GM12892 (cell line): ENCODE results near the gene POU6F2.

Experiments used
- POLR2A ChIP-seq: IDR thresholded peaks from 2 replicates; pipeline ENCODE4 v1.6.1; 2011; ENCODE audit warnings: low read depth, low read length, control low read depth
- POLR2AphosphoS5 ChIP-seq: IDR thresholded peaks from 2 replicates; pipeline ENCODE4 v1.6.1; 2011; ENCODE audit warnings: low read depth, low read length, control low read depth
- TAF1 ChIP-seq: IDR thresholded peaks from 2 replicates; pipeline ENCODE4 v1.6.1; 2011; ENCODE audit warnings: low read depth, mild to moderate bottlenecking, control low read depth, low read length, borderline replicate concordance

GRCh38 chr7:38929460-38930171 is 48.1 kb upstream of the POU6F2 start:
- no peak for TF ChIP-seq POLR2AphosphoS5
- no peak for TF ChIP-seq TAF1
- TF ChIP-seq POLR2A, result no peak
